Spinal cord (tissue), 10 donors: ENCODE measurements around the gene LKAAEAR1. TPM values are rescaled to one million over a fixed set of nuclear protein-coding genes. Genes with fewer than 3 reads are reported as not detected.

Source experiments
- DNase-seq, 6 donors: peaks; one replicate each; pipeline versions ENCODE4 v3.0.0 to v3.0.0-alpha.2; 2013 to 2015; ENCODE audit warnings: low spot score in 6 of 6, low read depth in 4 of 6
- H3K27ac ChIP-seq: one replicate; pipeline ENCODE4 v1.5.1; 2013; ENCODE audit warnings: low read depth, low read length, control low read depth
- H3K27me3 ChIP-seq: one replicate; pipeline ENCODE4 v1.6.1; 2013; ENCODE audit warnings: low read length; ENCODE audit not compliant: control insufficient read depth, insufficient read depth
- H3K36me3 ChIP-seq: one replicate; pipeline ENCODE4 v1.6.1; 2013; ENCODE audit warnings: low read length; ENCODE audit not compliant: control insufficient read depth, insufficient read depth
- H3K4me1 ChIP-seq: one replicate; pipeline ENCODE4 v1.6.1; 2013; ENCODE audit warnings: low read length; ENCODE audit not compliant: control insufficient read depth, insufficient read depth
- H3K4me3 ChIP-seq: one replicate; pipeline ENCODE4 v1.5.1; 2013; ENCODE audit warnings: low read depth, low read length, control low read depth
- H3K9me3 ChIP-seq: one replicate; pipeline ENCODE4 v1.6.1; 2013; ENCODE audit warnings: low read length; ENCODE audit not compliant: control insufficient read depth, insufficient read depth
- WGBS: methylation state at CpG from one replicate; pipeline ENCODE4 v1.1.5; 2013; ENCODE audit warnings: missing lambda C conversion rate; ENCODE audit not compliant: insufficient coverage; 5-methylcytosine and 5-hydroxymethylcytosine counted together
- polyA plus RNA-seq, 2 donors: library from polyadenylated mRNA; unstranded; fragments of 120-200 nt; gene quantifications; one replicate each; pipeline ENCODE4 v1.2.1, GENCODE V29; 2013; ENCODE audit not compliant: insufficient read length in 2 of 2
- total RNA-seq, 2 donors: library from RNA; depleted of rRNA in 1 of 2; stranded (reverse); fragments of 120-200 nt in 1 of 2; fragments of >200 nt in 1 of 2; gene quantifications; one replicate each; pipeline versions ENCODE4 v1.2.3 to v1.2.4, GENCODE V29; 2013 to 2014
- donor health status: healthy.

The LKAAEAR1 gene
- total and polyA plus RNA-seq, 4 donors, result 1.8 to 8.4 (median 4.9) TPM

GRCh38 chr20:64104667-64105451 lies 20.7 kb upstream of the LKAAEAR1 start:
- peaks cover 10% of the 10 kb centered on the region for H3K27me3 ChIP-seq
- no peak overlapping the region for H3K27ac ChIP-seq
- no peak for DNase-seq
- H3K4me1 ChIP-seq, result peaks cover 37% of the 10 kb centered on the region
- H3K4me3 ChIP-seq, result no peak overlapping the region
- peaks cover 18% of the 10 kb centered on the region for H3K36me3 ChIP-seq
- H3K9me3 ChIP-seq, result no peaks in the 10 kb centered on the region
- WGBS, result 83% methylated on average over 22 of the region's 25 CpGs

DNA sequence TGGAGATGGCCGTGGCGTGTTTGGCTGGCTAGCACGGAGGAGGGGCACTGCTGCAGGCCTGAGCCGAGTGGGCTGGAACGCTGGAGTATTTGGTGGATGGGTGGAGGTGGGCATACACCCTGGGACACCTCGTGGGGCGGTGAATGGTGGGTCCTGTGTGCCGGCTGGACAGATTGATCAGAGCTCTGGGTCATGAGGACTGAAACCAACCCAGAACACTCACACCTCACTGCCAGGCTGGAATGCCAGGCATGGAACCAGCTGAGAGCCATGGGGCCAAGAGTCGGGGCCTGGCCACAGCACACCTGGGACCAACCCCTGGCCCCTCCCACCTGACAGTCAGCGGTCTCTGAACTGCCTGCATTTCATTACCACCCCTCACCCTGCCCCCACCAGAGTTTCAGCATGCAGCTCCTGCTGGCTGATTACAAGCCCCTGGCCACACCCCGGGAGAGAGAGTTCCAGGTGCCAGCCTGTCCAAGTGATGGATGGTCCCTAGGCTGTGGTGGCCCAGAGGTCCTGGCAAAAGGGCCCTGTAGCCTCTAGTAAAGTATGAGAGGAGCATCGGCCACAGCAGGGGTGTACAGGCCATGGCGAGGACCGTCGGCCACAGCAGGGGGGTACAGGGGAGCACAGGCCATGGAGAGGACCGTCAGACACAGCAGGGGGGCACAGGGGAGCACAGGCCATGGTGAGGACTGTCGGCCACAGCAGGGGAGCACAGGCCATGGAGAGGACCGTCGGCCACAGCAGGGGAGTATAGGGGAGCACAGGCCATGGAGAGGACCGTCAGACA lies 19.9 kb upstream of the LKAAEAR1 start:
- WGBS, result 55% methylated on average over 16 of the region's 20 CpGs
- Histone ChIP-seq H3K4me1 (peaks cover 41% of the 10 kb centered on the region), H3K9me3 (no peaks in the 10 kb centered on the region), H3K36me3 (peaks cover 23% of the 10 kb centered on the region), H3K27ac (no peak overlapping the region), H3K27me3 (peaks cover 10% of the 10 kb centered on the region), H3K4me3 (no peak overlapping the region)
- no peak for DNase-seq

- peaks cover 48% of the 10 kb centered on the region for H3K4me1 ChIP-seq
- H3K36me3 ChIP-seq, result peaks cover 36% of the 10 kb centered on the region
- no peaks in the 10 kb centered on the region for H3K9me3 ChIP-seq
- H3K27ac ChIP-seq, result no peak overlapping the region
- WGBS, result 10% methylated on average over 25 of the region's 30 CpGs
- DNase-seq, result peak in 2 of 6 donors; percentile 61 to 92
- H3K4me3 ChIP-seq, result no peak overlapping the region
- H3K27me3 ChIP-seq, result peaks cover 10% of the 10 kb centered on the region
Measured at GRCh38 chr20:64102647-64103354, 18.6 kb upstream of the LKAAEAR1 start.

GRCh38 chr20:64101731-64102621 lies 17.8 kb upstream of the LKAAEAR1 start:
- Histone ChIP-seq H3K36me3 (peaks cover 40% of the 10 kb centered on the region), H3K4me1 (peaks cover 48% of the 10 kb centered on the region), H3K9me3 (no peaks in the 10 kb centered on the region), H3K4me3 (no peak overlapping the region), H3K27ac (no peak overlapping the region), H3K27me3 (peaks cover 10% of the 10 kb centered on the region)
- DNase-seq, result no peak
- WGBS, result 8% methylated on average over 56 of the region's 64 CpGs

DNA sequence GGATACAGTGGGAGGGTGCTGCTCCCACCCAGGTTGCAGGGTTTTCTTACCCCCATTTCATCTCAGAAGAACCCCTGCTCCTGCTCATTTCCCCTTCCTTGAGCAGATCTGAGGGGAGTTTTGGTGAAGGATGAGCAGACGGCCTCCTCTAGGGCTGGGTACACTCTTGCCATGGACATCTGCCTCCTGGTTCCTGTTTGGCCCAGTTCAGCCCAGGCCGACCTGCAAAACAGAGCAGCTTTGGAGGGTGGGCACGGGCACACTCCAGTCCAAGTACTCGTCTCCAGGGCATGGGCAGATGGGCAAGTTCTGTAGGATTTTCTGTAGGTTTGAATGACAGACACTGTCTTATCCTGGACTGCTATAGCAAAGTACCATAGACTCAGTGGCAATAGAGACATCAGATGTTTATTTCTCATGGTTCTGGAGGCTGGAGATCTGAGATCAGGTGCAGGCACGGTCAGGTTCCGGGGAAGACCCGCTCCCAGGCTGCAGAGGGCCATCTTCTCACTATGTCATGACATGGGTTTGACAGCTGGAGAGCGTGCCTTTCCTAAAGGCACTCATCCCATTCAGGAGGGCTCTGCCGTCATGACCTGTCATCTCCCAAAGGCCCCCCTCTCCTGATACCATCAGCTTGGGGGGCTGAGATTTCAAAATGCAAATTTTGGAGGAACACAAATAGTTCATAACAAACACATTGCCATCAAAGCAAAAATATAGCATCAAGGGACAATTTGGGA lies 16.9 kb upstream of the LKAAEAR1 start:
- H3K4me3 ChIP-seq, result no peak overlapping the region
- DNase-seq, result no peak
- H3K27ac ChIP-seq, result no peak overlapping the region
- 87% methylated on average over 7 of the region's 9 CpGs for WGBS
- H3K4me1 ChIP-seq, result peaks cover 48% of the 10 kb centered on the region
- peaks cover 10% of the 10 kb centered on the region for H3K27me3 ChIP-seq
- no peaks in the 10 kb centered on the region for H3K9me3 ChIP-seq
- H3K36me3 ChIP-seq, result peaks cover 46% of the 10 kb centered on the region

DNA sequence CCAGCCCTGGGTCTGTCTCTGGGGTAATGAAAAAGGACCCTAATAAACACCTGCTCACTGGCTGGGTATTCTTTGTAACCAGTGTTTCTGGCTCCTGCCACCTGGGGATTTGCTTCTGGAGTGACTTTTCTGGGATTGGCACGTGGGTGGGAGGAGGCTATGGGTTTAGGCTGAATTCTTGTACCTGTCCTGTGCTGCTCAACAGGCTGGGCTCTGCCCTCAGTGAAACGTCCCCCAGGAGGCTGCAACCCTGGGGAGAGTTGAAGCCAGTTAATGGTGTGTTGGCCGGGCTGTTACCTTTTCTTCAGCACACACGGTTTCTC lies 16.3 kb upstream of the LKAAEAR1 start:
- 60% methylated on average over 1 of the region's 4 CpGs for WGBS
- H3K36me3 ChIP-seq, result peaks cover 50% of the 10 kb centered on the region
- H3K27ac ChIP-seq, result no peak overlapping the region
- peaks cover 48% of the 10 kb centered on the region for H3K4me1 ChIP-seq
- H3K27me3 ChIP-seq, result peaks cover 10% of the 10 kb centered on the region
- no peaks in the 10 kb centered on the region for H3K9me3 ChIP-seq
- no peak overlapping the region for H3K4me3 ChIP-seq
- DNase-seq, result no peak

DNA sequence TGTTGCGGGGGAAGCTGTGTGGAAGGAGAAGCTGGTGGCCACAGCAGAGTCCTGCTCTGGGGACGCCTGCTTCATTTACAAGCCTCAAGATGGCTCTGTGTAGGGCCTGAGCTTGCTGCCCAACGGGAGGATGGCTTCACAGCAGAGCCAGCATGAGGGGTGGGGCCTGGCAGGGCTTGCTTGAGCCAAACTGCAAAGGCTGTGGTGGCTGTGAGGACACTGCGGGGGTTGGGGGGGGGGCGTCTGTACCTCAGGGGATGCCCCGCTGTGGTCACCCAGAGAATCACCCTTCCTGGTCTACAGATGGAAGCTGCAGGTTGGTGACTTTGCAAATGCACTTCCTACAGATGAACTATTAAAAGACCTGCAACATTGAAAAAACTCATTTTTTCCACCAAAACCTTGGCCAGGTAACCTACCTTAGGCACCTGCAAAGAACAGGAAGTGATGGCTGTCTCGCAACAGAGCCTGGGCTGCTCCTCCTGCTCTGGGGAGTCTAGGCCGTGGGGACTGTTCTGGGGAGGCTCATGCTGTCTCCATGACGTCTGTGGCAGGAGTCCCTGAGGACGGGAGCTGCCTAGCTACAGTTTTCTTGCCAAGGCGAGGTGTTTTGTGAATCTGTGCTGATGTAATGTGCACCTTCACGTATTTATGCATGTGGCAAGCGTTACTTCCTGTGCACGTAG lies 15.8 kb upstream of the LKAAEAR1 start:
- H3K36me3 ChIP-seq, result peaks cover 50% of the 10 kb centered on the region
- no peaks in the 10 kb centered on the region for H3K9me3 ChIP-seq
- 69% methylated on average over 10 of the region's 14 CpGs for WGBS
- no peak for DNase-seq
- no peak overlapping the region for H3K27ac ChIP-seq
- peaks cover 10% of the 10 kb centered on the region for H3K27me3 ChIP-seq
- H3K4me1 ChIP-seq, result peaks cover 48% of the 10 kb centered on the region
- no peak overlapping the region for H3K4me3 ChIP-seq

GRCh38 chr20:64099086-64099786 lies 15.0 kb upstream of the LKAAEAR1 start:
- Histone ChIP-seq H3K36me3 (peaks cover 48% of the 10 kb centered on the region), H3K4me3 (no peak overlapping the region), H3K27ac (no peak overlapping the region), H3K27me3 (peaks cover 10% of the 10 kb centered on the region), H3K9me3 (no peaks in the 10 kb centered on the region), H3K4me1 (peaks cover 48% of the 10 kb centered on the region)
- WGBS, result 55% methylated on average over 20 of the region's 21 CpGs
- peak in 2 of 6 donors; percentile 59 to 66 for DNase-seq
